ENCODE data around the gene CACNG7. TPM values are rescaled to one million over a fixed set of nuclear protein-coding genes. Genes with fewer than 3 reads are reported as not detected.

The CACNG7 gene
- total RNA-seq, 1 experiment from 2014 or later = 22.7 TPM

GRCh38 chr19:53880711-53881481, 28.2 kb upstream of the CACNG7 start:
- Histone ChIP-seq H3K79me2 (ENCODE audit: insufficient read depth, low read length) (no peaks in the 10 kb centered on the region), H3K4me1 (ENCODE audit: insufficient read depth, low read length) (no peaks in the 10 kb centered on the region; the same call in 1 of the 2 replicates), H3K27ac (ENCODE audit: insufficient read length, low read depth, low read length) (no peak overlapping the region), H3K14ac (ENCODE audit: insufficient read depth, low read length) (no peak overlapping the region), H3K4me2 (ENCODE audit: insufficient read depth, insufficient read length, low read length) (peak overlapping the region; percentile 81), H2BK15ac (ENCODE audit: low read depth, low read length) (no peak overlapping the region), H2BK5ac (ENCODE audit: insufficient read length, low read length) (no peak overlapping the region), H3K56ac (ENCODE audit: insufficient read length, low read depth, low read length) (no peak overlapping the region), H4K20me1 (ENCODE audit: control insufficient read depth, insufficient read depth, insufficient read length) (no peaks in the 10 kb centered on the region), H4K8ac (replicated peaks; ENCODE audit: insufficient read length, low read depth, low read length) (no peak overlapping the region), H3K23ac (ENCODE audit: insufficient read length, low read depth, low read length) (no peak overlapping the region), H3K4ac (ENCODE audit: low read depth, low read length) (no peak overlapping the region), H3K9ac (ENCODE audit: extremely low read depth, insufficient read length, low read length) (no peak overlapping the region), H2AK5ac (ENCODE audit: insufficient read length, low read length) (no peak overlapping the region), H2BK120ac (ENCODE audit: low read depth, low read length, poor library complexity, severe bottlenecking) (no peak overlapping the region), H3K9me3 (ENCODE audit: control insufficient read depth, low read depth, low read length) (no peaks in the 10 kb centered on the region), H2BK20ac (ENCODE audit: low read depth, low read length, poor library complexity, severe bottlenecking) (no peak overlapping the region), H2AFZ (ENCODE audit: low read length) (no peak overlapping the region), H4K91ac (ENCODE audit: insufficient read length, low read depth, low read length) (no peak overlapping the region), H3K79me1 (ENCODE audit: insufficient read depth, low read depth, low read length, poor library complexity, severe bottlenecking) (no peaks in the 10 kb centered on the region), H3K23me2 (ENCODE audit: insufficient read length, low read depth, low read length, poor library complexity, severe bottlenecking) (peaks cover 37% of the 10 kb centered on the region), H4K5ac (ENCODE audit: insufficient read length, low read depth, low read length) (no peak overlapping the region), H3K18ac (ENCODE audit: insufficient read length, low read depth, low read length) (no peak overlapping the region), H3K27me3 (ENCODE audit: insufficient read depth, low read length) (no peaks in the 10 kb centered on the region), H3T11ph (ENCODE audit: low read length) (no peak overlapping the region), H2BK12ac (ENCODE audit: insufficient read length, low read depth, low read length) (no peak overlapping the region)
- TF ChIP-seq, protein P1, sequence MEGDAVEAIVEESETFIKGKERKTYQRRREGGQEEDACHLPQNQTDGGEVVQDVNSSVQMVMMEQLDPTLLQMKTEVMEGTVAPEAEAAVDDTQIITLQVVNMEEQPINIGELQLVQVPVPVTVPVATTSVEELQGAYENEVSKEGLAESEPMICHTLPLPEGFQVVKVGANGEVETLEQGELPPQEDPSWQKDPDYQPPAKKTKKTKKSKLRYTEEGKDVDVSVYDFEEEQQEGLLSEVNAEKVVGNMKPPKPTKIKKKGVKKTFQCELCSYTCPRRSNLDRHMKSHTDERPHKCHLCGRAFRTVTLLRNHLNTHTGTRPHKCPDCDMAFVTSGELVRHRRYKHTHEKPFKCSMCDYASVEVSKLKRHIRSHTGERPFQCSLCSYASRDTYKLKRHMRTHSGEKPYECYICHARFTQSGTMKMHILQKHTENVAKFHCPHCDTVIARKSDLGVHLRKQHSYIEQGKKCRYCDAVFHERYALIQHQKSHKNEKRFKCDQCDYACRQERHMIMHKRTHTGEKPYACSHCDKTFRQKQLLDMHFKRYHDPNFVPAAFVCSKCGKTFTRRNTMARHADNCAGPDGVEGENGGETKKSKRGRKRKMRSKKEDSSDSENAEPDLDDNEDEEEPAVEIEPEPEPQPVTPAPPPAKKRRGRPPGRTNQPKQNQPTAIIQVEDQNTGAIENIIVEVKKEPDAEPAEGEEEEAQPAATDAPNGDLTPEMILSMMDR (conservative IDR thresholded peaks at IDR 0.05) = no peak
- H3K27ac Mint-ChIP-seq = no peak overlapping the region
- H3K9me3 Mint-ChIP-seq = no peaks in the 10 kb centered on the region
- DNase-seq = peak; percentile 70
- no peak overlapping the region for H3K4me3 Mint-ChIP-seq
- peaks cover 0 to 9% (median 2%) of the 10 kb centered on the region in 3 experiments; a peak in 5 of 7 replicates for H3K36me3 Mint-ChIP-seq (ENCODE audit: insufficient read depth in 1 of 3, low read depth in 3 of 3)
- no CpG with 5 or more reads among the region's 6 CpGs for WGBS (ENCODE audit: extremely low coverage, insufficient read length, low lambda C conversion rate)
- H3K27me3 Mint-ChIP-seq (ENCODE audit: low read depth) = peaks cover 23% of the 10 kb centered on the region
- H3K4me1 Mint-ChIP-seq = peaks cover 27 to 31% of the 10 kb centered on the region in 2 experiments
